Caco-2 (cell line): ENCODE results near the gene OPALIN. TPM values are rescaled to one million over a fixed set of nuclear protein-coding genes. Genes with fewer than 3 reads are reported as not detected.

Source experiments
- BruUV-seq: library from RNA; stranded (reverse); fragments of 400-500 nt; replicated peaks from 2 replicates; lab custom pipeline; 2021; lab: Mats Ljungman, UMichigan
- CTCF ChIA-PET: fragments of 300-600 bp; sonication (Branson Sonifier 250); formaldehyde crosslinking; loops from one replicate; lab custom pipeline; 2022; ENCODE audit warnings: antibody characterized with exemption; lab: Charles Lee
- POLR2A ChIA-PET: fragments of 300-600 bp; sonication (Branson Sonifier 250); formaldehyde crosslinking; loops from one replicate; lab custom pipeline; 2022; ENCODE audit warnings: antibody characterized with exemption; lab: Charles Lee
- DNase-seq, 2 experiments: peaks; one replicate each; pipeline versions ENCODE4 v3.0.0 to v3.0.0-alpha.2; 2020 to 2022
- H3K27me3 ChIP-seq: replicated peaks from 2 replicates; pipeline ENCODE4 v1.6.0; 2011; ENCODE audit warnings: low read length; ENCODE audit not compliant: control insufficient read depth, insufficient read depth
- H3K36me3 ChIP-seq: 2 replicates; pipeline ENCODE4 v1.5.1; 2011; ENCODE audit warnings: low read length; ENCODE audit not compliant: control insufficient read depth, insufficient read depth
- H3K4me1 ChIP-seq: fragments of 250-450 bp; sonication (Bioruptor Pico); 2 replicates; pipeline ENCODE4 v1.5.1; 2020; ENCODE audit warnings: mild to moderate bottlenecking
- H3K4me3 ChIP-seq: 2 replicates; pipeline ENCODE4 v1.5.1; 2011; ENCODE audit warnings: low read depth, mild to moderate bottlenecking, control low read depth, low read length
- H3K9me3 ChIP-seq: fragments of 250-450 bp; sonication (Bioruptor Pico); 2 replicates; pipeline ENCODE4 v1.5.1; 2020; ENCODE audit warnings: mild to moderate bottlenecking, moderate library complexity
- H3K27ac Mint-ChIP-seq: one replicate; pipeline ENCODE4 v1.8.0; 2022; ENCODE audit warnings: mixed read lengths; ENCODE audit not compliant: unreplicated experiment
- H3K27me3 Mint-ChIP-seq: one replicate; pipeline ENCODE4 v1.8.0; 2022; ENCODE audit warnings: mixed read lengths; ENCODE audit not compliant: insufficient read depth, unreplicated experiment
- H3K36me3 Mint-ChIP-seq: one replicate; pipeline ENCODE4 v1.8.0; 2022; ENCODE audit warnings: mild to moderate bottlenecking, mixed read lengths; ENCODE audit not compliant: insufficient read depth, unreplicated experiment
- H3K4me1 Mint-ChIP-seq: one replicate; pipeline ENCODE4 v1.8.0; 2022; ENCODE audit warnings: low read depth, mixed read lengths; ENCODE audit not compliant: unreplicated experiment
- H3K4me3 Mint-ChIP-seq: one replicate; pipeline ENCODE4 v1.8.0; 2022; ENCODE audit warnings: mild to moderate bottlenecking, moderate library complexity, mixed read lengths; ENCODE audit not compliant: unreplicated experiment
- H3K9me3 Mint-ChIP-seq: one replicate; pipeline ENCODE4 v1.8.0; 2022; ENCODE audit warnings: mixed read lengths; ENCODE audit not compliant: unreplicated experiment
- intact Hi-C: fragments of 100-400 bp; cut with micrococcal nuclease; formaldehyde crosslinking; loops from one replicate; pipeline ENCODE4 v1.10.0; 2022; ENCODE audit not compliant: unreplicated experiment
- total RNA-seq: library from RNA; stranded (reverse); gene quantifications from 2 replicates; pipeline ENCODE4 v1.2.3, GENCODE V29; 2022
- TF ChIP-seq, protein P1 (sequence below), 2 experiments: fragments of 200-600 bp in 1 of 2; IDR thresholded peaks; 1 replicate in 1 of 2; 2 replicates in 1 of 2; pipeline versions ENCODE4 v1.5.1 to v1.8.0; 2011 to 2022; ENCODE audit warnings: antibody characterized with exemption in 1 of 2, control low read depth in 1 of 2, inconsistent platforms in 1 of 2, low read depth in 1 of 2, low read length in 1 of 2, mild to moderate bottlenecking in 1 of 2, moderate library complexity in 1 of 2; ENCODE audit not compliant: insufficient read depth in 1 of 2, severe bottlenecking in 1 of 2, unreplicated experiment in 1 of 2

Gene OPALIN
- total RNA-seq, 1 experiment from 2014 or later, result not detected

DNA sequence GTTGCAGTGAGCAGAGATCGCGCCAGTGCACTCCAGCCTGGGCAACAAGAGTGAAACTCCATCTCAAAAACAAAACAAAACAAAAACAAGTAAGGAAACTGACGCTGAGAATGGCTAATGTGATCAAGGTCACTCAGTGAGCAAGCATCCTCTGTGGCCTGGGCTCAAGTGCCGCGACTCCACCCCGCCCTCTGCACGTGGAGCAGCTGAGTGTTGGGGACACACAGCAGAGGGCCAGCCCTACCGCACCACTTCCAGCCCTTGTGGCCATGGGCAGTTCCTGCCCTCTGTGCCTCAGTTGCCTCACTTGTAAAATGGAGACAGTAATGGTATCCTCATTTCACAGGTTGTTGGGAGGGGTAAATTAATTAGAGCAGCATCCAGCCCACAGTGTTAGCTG is 21.0 kb upstream of the OPALIN start:
- no peaks in the 10 kb centered on the region for H3K9me3 Mint-ChIP-seq
- Histone ChIP-seq H3K27me3 (no peaks in the 10 kb centered on the region), H3K36me3 (no peaks in the 10 kb centered on the region), H3K9me3 (no peaks in the 10 kb centered on the region), H3K4me3 (no peak overlapping the region), H3K4me1 (peaks cover 5% of the 10 kb centered on the region)
- peaks cover 6% of the 10 kb centered on the region for H3K4me1 Mint-ChIP-seq
- H3K4me3 Mint-ChIP-seq, result no peak overlapping the region
- intact Hi-C loops, result no loop called here
- no peak for DNase-seq
- no peak overlapping the region for H3K27ac Mint-ChIP-seq
- TF ChIP-seq, protein P1, sequence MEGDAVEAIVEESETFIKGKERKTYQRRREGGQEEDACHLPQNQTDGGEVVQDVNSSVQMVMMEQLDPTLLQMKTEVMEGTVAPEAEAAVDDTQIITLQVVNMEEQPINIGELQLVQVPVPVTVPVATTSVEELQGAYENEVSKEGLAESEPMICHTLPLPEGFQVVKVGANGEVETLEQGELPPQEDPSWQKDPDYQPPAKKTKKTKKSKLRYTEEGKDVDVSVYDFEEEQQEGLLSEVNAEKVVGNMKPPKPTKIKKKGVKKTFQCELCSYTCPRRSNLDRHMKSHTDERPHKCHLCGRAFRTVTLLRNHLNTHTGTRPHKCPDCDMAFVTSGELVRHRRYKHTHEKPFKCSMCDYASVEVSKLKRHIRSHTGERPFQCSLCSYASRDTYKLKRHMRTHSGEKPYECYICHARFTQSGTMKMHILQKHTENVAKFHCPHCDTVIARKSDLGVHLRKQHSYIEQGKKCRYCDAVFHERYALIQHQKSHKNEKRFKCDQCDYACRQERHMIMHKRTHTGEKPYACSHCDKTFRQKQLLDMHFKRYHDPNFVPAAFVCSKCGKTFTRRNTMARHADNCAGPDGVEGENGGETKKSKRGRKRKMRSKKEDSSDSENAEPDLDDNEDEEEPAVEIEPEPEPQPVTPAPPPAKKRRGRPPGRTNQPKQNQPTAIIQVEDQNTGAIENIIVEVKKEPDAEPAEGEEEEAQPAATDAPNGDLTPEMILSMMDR (IDR thresholded peaks at IDR 0.05; ENCODE audit: insufficient read depth in 1 of 2, low read depth in 1 of 2, low read length in 1 of 2, severe bottlenecking in 1 of 2, unreplicated experiment in 1 of 2), result no peak
- ChIA-PET CTCF (no interaction called here), POLR2A (no interaction called here)
- no peaks in the 10 kb centered on the region for H3K36me3 Mint-ChIP-seq
- no TSS peak for BruUV-seq
- peaks cover 4% of the 10 kb centered on the region for H3K27me3 Mint-ChIP-seq

DNA sequence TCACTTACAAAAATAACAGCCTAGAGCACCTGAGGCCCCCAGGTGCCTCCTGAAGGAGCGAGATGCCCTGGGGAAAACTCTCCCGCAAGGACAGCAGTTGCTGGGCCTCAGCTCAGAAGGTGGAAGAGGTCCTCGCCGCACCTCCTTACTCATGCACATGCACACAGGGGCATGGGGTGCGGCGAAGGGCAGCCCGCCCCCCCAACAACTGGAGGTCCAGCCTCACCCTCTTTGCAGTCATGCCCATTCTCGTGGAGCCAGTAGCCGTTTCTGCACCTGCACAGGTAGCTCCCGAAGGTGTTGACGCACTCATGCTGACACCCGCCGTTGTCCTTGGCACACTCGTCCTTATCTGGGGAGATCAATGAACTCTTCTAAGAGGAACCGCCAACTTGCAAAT is 19.9 kb upstream of the OPALIN start:
- no peak for DNase-seq
- no peaks in the 10 kb centered on the region for H3K9me3 Mint-ChIP-seq
- H3K9me3 ChIP-seq, result no peaks in the 10 kb centered on the region
- peaks cover 6% of the 10 kb centered on the region for H3K4me1 Mint-ChIP-seq
- no peaks in the 10 kb centered on the region for H3K36me3 Mint-ChIP-seq
- peaks cover 5% of the 10 kb centered on the region for H3K4me1 ChIP-seq
- H3K27me3 ChIP-seq, result no peaks in the 10 kb centered on the region
- CTCF ChIA-PET, result no interaction called here
- intact Hi-C loops, result no loop called here
- H3K27ac Mint-ChIP-seq, result no peak overlapping the region
- no peak overlapping the region for H3K4me3 ChIP-seq
- H3K27me3 Mint-ChIP-seq, result peaks cover 4% of the 10 kb centered on the region
- TF ChIP-seq, protein P1 (IDR thresholded peaks at IDR 0.05; ENCODE audit: insufficient read depth in 1 of 2, low read depth in 1 of 2, low read length in 1 of 2, severe bottlenecking in 1 of 2, unreplicated experiment in 1 of 2), result no peak
- no peak overlapping the region for H3K4me3 Mint-ChIP-seq
- no TSS peak for BruUV-seq
- H3K36me3 ChIP-seq, result no peaks in the 10 kb centered on the region
- POLR2A ChIA-PET, result no interaction called here

DNA sequence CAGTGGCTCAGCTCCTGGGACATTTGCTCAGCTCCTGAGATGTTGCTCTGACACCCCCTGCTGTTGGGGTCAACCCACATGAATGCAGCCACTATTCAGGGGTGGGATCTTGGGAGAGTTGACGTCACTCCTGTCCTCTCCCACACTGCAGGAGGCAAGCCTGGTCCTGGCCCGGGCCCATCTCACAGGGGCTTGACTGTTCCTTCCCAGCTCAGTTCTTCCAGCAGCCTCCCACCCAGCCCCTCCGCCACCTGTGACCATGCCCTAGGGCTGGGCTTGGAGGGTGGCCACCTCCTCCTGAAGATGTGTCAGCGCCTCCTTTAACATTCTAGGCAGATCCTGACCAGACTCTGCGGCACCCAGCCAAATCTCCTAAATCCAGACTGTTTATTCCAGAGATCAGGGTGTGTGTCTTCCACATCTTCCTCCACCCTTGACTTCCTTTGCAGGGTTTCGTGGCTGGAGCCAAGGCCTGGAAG is 19.1 kb upstream of the OPALIN start:
- no TSS peak for BruUV-seq
- POLR2A ChIA-PET, result interaction anchor here (0.6 kb wide), 1 partner anchor 27 kb away, joined by 3 read pairs; no protein-coding TSS in a partner anchor
- Mint-ChIP-seq H3K9me3 (no peaks in the 10 kb centered on the region), H3K4me1 (peaks cover 6% of the 10 kb centered on the region), H3K27me3 (peaks cover 3% of the 10 kb centered on the region), H3K36me3 (no peaks in the 10 kb centered on the region), H3K4me3 (no peak overlapping the region), H3K27ac (no peak overlapping the region)
- no peak overlapping the region for H3K4me3 ChIP-seq
- no peaks in the 10 kb centered on the region for H3K36me3 ChIP-seq
- no peak for DNase-seq
- H3K9me3 ChIP-seq, result no peaks in the 10 kb centered on the region
- intact Hi-C loops, result no loop called here
- TF ChIP-seq, protein P1 (IDR thresholded peaks at IDR 0.05; ENCODE audit: insufficient read depth in 1 of 2, low read depth in 1 of 2, low read length in 1 of 2, severe bottlenecking in 1 of 2, unreplicated experiment in 1 of 2), result no peak
- H3K27me3 ChIP-seq, result no peaks in the 10 kb centered on the region
- CTCF ChIA-PET, result no interaction called here
- peaks cover 5% of the 10 kb centered on the region for H3K4me1 ChIP-seq
